Thyroid gland (tissue), 4 donors: ENCODE data around the gene PACS2. TPM values are rescaled to one million over a fixed set of nuclear protein-coding genes. Genes with fewer than 3 reads are reported as not detected.
A peak's percentile ranks its signal among the peaks of the same experiment; 100 is the strongest.

Source experiments
- DNase-seq, 2 donors: peaks; one replicate each; pipeline ENCODE4 v3.0.0-alpha.2; 2019
- H3K27ac ChIP-seq, 3 donors: fragments of 200-600 bp; sonication (generic); 1 replicate in 2 of 3; 2 replicates in 1 of 3; pipeline ENCODE4 v1.5.1; 2016 to 2019; ENCODE audit warnings: mild to moderate bottlenecking in 1 of 3, moderate library complexity in 1 of 3
- H3K27me3 ChIP-seq: fragments of 200-600 bp; sonication (generic); one replicate; pipeline ENCODE4 v1.5.1; 2019
- H3K36me3 ChIP-seq, 2 donors: fragments of 200-600 bp; sonication (generic); one replicate each; pipeline ENCODE4 v1.5.1; 2016 to 2019
- H3K4me1 ChIP-seq, 2 donors: fragments of 200-600 bp; sonication (generic); one replicate each; pipeline ENCODE4 v1.5.1; 2017 to 2019
- H3K4me3 ChIP-seq, 3 donors: fragments of 200-600 bp; sonication (generic); replicated peaks in 1 of 3; 1 replicate in 2 of 3; 2 replicates in 1 of 3; pipeline ENCODE4 v1.5.1; 2016; ENCODE audit warnings: mild to moderate bottlenecking in 1 of 3
- H3K9me3 ChIP-seq: fragments of 200-600 bp; sonication (generic); one replicate; pipeline ENCODE4 v1.5.1; 2017
- CTCF ChIP-seq, 6 experiments: fragments of 200-600 bp in 3 of 6; fragments of 450-650 bp in 3 of 6; sonication (generic) in 3 of 6; IDR thresholded peaks; one replicate each; pipeline ENCODE4 v1.5.1; 2016 to 2019; ENCODE audit warnings: antibody characterized with exemption in 6 of 6, mild to moderate bottlenecking in 2 of 6, inconsistent platforms in 1 of 6, moderate library complexity in 1 of 6
- POLR2A ChIP-seq, 2 donors: fragments of 450-650 bp; IDR thresholded peaks; one replicate each; pipeline ENCODE4 v1.6.1; 2017; ENCODE audit warnings: antibody characterized with exemption in 2 of 2, mild to moderate bottlenecking in 2 of 2, moderate library complexity in 1 of 2
- WGBS, 2 donors: methylation state at CpG; one replicate each; pipeline ENCODE4 v1.1.5; 2017; 5-methylcytosine and 5-hydroxymethylcytosine counted together
- intact Hi-C: fragments of 100-400 bp; cut with DNase I; formaldehyde crosslinking; loops from one replicate; pipeline ENCODE4 v1.15.1; 2023
- total RNA-seq, 4 donors: library from RNA; depleted of rRNA; stranded (reverse); fragments of >200 nt; gene quantifications; one replicate each; pipeline ENCODE4 v1.2.3, GENCODE V29; 2016

The PACS2 gene
- total RNA-seq, 4 donors from 2014 or later, result 54.6 to 85.2 (median 72.1) TPM

GRCh38 chr14:105351920-105352851, 37.6 kb downstream of the PACS2 start:
- intact Hi-C loops, result loop anchor here (2.0 to 5.0 kb wide), 2 partner anchors 149 to 260 kb away; no protein-coding TSS in a partner anchor
- Histone ChIP-seq H3K36me3 (no peaks in the 10 kb centered on the region), H3K4me1 (peaks cover 0 to 7% of the 10 kb centered on the region in 2 donors), H3K9me3 (no peaks in the 10 kb centered on the region), H3K27me3 (no peaks in the 10 kb centered on the region), H3K27ac (peak overlapping the region; percentile 2 to 49 (median 30)), H3K4me3 (no peak overlapping the region)
- TF ChIP-seq CTCF (IDR thresholded peaks at IDR 0.05) (peak; percentile 63 to 94 (median 92)), POLR2A (IDR thresholded peaks at IDR 0.05) (no peak)
- WGBS, 2 donors, result 44 to 53% methylated on average over 11 to 16 of the region's 26 CpGs
- peak; percentile 90 to 92 for DNase-seq

GRCh38 chr14:105353136-105353535, 38.6 kb downstream of the PACS2 start:
- Histone ChIP-seq H3K9me3 (no peaks in the 10 kb centered on the region), H3K36me3 (no peaks in the 10 kb centered on the region), H3K4me1 (peaks cover 0 to 4% of the 10 kb centered on the region in 2 donors), H3K4me3 (no peak overlapping the region), H3K27me3 (no peaks in the 10 kb centered on the region), H3K27ac (no peak overlapping the region)
- TF ChIP-seq CTCF (IDR thresholded peaks at IDR 0.05) (no peak), POLR2A (IDR thresholded peaks at IDR 0.05) (no peak)
- DNase-seq, result no peak
- intact Hi-C loops, result loop anchor here (2.0 to 5.0 kb wide), 2 partner anchors 150 to 261 kb away; no protein-coding TSS in a partner anchor
- 95 to 100% methylated on average over 1 to 2 of the region's 10 CpGs for WGBS, 2 donors

GRCh38 chr14:105354541-105354940, 40.0 kb downstream of the PACS2 start:
- no peak for TF ChIP-seq POLR2A (IDR thresholded peaks at IDR 0.05)
- TF ChIP-seq CTCF (IDR thresholded peaks at IDR 0.05), result no peak
- no peaks in the 10 kb centered on the region for H3K36me3 ChIP-seq
- H3K9me3 ChIP-seq, result no peaks in the 10 kb centered on the region
- H3K27ac ChIP-seq, result no peak overlapping the region
- intact Hi-C loops, result loop anchor here (5.0 kb wide), 1 partner anchor 262 kb away; no protein-coding TSS in a partner anchor
- H3K27me3 ChIP-seq, result no peaks in the 10 kb centered on the region
- peaks cover 0 to 4% of the 10 kb centered on the region in 2 donors for H3K4me1 ChIP-seq
- no peak overlapping the region for H3K4me3 ChIP-seq
- DNase-seq, result no peak
- 97 to 98% methylated on average over 11 to 20 of the region's 20 CpGs for WGBS, 2 donors

- Histone ChIP-seq H3K27ac (no peak overlapping the region), H3K36me3 (no peaks in the 10 kb centered on the region), H3K9me3 (no peaks in the 10 kb centered on the region), H3K4me3 (no peak overlapping the region), H3K4me1 (peaks cover 0 to 4% of the 10 kb centered on the region in 2 donors), H3K27me3 (no peaks in the 10 kb centered on the region)
- TF ChIP-seq POLR2A (IDR thresholded peaks at IDR 0.05) (no peak), CTCF (IDR thresholded peaks at IDR 0.05) (no peak)
- intact Hi-C loops, result no loop called here
- DNase-seq, result no peak
- WGBS, 2 donors, result 91 to 94% methylated on average over 15 to 20 of the region's 27 CpGs
Observed at GRCh38 chr14:105355049-105355575, 40.6 kb downstream of the PACS2 start.
